NCI-H748 treated with DMSO at 0.1 percent for 48 hours (cell line): ENCODE data around the gene TTC9C.
A peak's percentile ranks its signal among the peaks of the same experiment; 100 is the strongest.
"Not testable (repeated sequence)": the region's sequence is repeated elsewhere in the genome, so short reads cannot be mapped to it uniquely, and the experiment has no call there.

ENCODE experiments used
- DNase-seq: peaks from one replicate; lab custom pipeline; 2025; lab: John Stamatoyannopoulos, UW

The TTC9C gene

DNA sequence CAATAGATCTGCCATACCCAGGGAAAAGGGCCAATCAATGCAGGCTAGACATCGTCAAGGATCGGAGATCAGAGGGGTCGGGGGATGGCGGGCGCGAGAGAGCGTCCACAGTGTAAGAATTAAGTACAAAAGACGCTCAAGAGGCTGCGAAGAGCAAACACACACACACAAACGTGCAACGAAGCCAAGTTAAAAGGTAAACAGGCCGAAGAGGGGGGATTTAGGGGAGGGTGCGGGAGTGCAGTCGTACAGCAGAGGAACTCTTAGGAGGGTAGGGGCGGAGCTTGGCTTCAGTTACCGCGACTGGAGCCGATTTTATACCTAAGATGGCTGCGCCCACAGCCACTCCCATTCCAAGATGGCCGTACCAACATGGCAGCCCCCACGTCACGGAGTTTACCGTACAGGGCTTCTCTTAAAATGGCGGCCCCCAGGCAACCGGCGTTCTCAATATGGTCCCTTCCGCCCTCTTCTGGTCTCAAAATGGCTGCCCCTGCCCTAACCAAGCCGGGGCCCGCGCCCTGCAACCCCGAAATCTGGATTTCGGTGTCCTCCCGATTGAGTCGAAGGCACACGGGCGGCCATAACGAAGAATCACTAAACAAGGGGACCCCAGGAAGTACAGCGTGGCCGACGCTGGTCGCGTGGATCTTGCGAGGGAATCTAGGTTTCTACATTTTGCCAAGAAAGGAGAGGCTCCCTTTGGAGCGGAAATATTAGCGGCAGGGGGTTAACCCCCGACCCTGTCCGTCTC lies 18.9 kb upstream of the TTC9C start:
- DNase-seq, result peak; percentile 97

DNA sequence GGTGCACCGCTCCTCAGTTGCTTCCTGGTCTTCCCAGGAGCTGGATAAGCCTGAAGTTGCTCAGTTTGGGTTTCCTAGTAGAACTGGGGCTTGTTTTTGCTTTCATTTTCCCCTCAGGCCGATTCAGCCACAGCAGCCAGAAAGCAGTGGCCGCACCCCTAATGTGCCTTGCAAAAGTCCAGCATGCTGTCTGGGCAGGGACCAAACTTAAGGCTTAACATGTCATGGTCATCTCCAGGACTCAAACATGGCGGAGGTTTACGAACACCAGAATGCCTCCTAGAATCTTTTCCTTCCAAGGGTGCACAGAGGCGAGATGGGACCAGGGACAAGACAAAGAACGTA lies 18.3 kb upstream of the TTC9C start:
- no peak for DNase-seq

DNA sequence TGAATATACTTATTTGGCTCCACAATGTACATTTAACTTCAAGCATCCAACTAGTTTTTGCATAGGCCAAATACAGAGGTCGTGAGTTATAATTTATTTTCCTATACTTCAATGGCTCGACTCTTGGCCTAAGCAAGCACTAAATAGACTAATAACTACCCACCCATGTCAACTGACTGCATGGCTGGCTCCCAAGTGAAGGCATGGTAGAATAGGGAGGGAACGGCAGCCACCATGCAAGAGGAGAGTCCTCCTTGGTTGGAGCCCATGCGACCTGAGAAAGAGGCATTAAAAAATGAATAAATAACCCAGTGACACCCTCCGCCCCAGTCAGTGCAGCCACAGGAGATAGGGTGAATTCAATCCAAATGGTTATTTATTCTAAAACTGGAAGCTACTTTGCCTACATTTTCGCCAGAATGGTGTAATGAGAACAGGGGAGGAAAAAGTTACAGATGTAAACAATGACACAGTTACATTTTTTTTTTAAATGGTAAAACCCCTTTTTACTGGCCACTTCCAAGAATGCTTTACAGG lies 15.9 kb upstream of the TTC9C start:
- DNase-seq, result no peak

GRCh38 chr11:62712861-62713260 lies 15.4 kb upstream of the TTC9C start:
- DNase-seq, result no peak

DNA sequence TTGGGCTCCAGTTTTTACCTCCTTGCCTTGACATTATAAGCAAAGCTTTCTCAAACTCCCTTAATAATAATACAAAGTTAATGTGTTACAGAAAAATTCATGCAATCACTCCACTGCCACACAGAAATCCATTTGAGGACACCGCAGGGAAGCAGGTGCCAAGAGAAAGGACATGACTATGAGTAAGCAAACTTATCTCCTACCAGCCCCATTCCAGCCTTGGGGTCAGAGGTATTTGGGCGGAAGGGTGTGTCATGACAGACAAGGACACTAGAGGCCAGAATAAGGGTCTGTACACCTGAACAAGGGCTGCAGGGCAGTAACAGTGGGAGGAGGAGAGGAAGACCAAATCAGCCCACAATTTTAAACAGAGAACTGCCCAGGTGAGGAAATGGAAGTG lies 14.9 kb upstream of the TTC9C start:
- DNase-seq, result no peak

GRCh38 chr11:62715150-62716130 lies 12.8 kb upstream of the TTC9C start:
- DNase-seq, result no peak

- DNase-seq, result no peak
These were observed 12.1 kb upstream of the TTC9C start for GRCh38 chr11:62716206-62716605.

DNA sequence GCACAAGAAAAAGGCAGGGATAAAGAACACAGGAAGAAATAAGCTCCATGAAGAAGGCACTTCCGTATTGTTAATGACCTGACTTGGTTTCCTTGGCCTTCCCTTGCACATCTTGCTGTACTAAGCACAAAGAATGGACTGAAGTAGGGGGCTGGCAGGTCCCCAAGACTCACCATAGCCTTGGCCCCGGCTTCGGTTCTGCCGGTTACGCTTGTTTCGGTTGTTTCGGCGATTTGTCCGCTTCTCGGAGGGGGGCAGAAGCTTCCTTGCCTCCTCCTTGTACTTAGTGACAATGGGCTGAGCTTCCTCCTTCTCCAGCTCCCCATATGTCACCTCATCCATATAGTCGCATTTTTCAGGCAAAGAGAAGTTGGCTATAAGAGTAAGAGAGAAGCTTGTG lies 11.5 kb upstream of the TTC9C start:
- no peak for DNase-seq

DNA sequence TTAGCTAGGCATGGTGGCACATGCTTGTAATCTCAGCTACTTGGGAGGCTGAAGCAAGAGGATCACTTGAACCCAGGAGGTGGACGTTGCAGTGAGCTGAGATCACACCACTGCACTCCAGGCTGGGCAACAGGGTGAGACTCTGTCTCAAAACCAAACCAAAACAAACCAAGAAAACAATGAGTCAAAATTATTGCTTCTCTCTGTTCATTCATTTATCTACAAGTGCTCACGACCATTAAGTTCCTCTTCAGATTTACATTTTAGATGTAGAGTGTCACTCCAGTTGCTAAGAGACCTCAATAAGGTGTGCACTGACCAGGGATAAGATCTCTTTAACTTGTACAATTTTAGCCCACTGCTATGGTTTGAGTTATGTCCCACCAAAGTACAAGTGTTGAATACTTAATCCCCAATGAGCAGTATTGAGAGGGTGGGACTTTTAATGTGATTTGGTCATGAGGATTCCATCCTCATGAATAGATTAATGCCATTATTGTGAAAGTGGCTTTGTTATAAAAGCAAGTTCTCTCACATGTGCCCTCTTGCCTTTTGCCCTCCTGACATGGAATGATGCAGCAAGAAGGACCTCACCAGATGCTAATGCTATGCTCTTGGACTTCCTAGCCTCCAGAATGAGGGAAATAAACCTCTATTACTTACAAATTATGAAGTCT lies 8.8 kb upstream of the TTC9C start:
- DNase-seq, result no peak

- DNase-seq, result no peak
These were observed 6.3 kb upstream of the TTC9C start for GRCh38 chr11:62721994-62722393.

DNA sequence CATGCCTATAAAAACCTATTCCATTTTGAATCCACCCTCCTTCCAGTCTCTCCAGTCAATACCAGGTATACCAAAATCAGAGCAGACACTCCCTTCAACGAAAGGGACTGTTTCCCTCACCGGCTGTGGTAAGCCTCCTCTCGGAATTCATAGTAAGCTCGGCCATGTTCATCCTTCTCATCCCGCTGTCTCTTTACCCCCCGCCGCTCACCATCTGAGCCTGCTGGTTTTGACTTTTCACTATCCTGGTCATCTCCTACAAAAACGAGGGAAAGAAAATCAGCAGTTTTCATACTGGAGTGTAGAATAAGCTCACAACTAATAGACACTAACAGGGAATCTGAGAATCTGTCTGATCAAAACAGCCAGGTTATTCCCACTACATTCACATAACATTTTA lies 4.1 kb upstream of the TTC9C start:
- no peak for DNase-seq

DNA sequence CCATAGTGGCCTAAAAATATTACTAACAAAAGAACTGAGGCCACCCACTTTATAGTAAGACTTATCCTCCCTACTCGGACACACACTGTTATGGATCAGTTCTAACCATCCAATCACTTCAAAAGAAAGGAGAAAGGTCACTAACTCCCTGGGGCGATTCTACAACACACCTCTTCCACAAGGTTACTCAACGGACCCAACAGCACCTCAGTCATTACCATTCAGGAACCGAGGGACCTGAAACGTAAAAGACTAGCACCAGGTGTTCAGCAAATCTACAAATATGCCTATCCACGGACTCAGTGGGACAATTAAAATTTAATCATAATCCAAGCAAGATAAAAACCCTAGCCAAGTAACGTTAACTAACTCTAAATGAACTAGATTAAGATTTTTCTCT lies 2.6 kb upstream of the TTC9C start:
- no peak for DNase-seq

DNA sequence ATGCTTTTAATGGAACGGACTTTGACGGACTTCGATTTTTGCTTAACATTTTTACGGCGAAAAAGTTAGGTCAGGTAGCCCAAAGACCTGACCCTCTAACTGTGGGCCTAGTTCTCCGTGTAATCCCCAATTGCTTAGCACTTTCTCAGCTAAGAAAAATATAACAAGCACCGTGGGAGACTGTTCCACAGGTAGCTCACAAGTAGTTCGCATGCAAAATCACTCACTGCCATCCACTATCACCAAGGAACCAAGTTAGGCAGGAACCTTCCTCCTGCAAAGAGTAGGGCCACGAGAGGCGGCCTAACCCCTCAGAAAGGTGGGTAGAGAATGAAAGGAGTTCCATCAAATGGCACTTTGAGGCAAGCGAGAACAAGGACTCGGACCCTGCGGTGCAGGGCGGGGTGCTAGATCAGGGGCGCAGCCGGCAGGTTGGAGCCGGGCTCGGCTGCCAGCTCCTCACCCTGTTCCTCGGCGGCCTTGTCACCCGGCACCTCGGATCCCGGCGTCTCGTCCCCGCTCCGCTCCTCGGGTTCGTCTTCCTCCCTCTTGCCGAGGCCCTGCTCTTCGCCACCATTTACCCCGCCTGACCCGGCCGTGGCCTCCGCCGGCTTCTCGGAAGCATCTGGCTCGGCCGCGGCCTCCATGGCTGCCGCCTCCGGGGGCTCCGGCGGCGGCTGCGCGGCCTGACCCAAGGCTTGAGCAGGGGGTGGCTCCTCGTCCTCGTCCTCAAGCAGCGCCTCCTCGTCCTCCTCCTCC lies 2.0 kb upstream of the TTC9C start:
- DNase-seq, result no peak

DNA sequence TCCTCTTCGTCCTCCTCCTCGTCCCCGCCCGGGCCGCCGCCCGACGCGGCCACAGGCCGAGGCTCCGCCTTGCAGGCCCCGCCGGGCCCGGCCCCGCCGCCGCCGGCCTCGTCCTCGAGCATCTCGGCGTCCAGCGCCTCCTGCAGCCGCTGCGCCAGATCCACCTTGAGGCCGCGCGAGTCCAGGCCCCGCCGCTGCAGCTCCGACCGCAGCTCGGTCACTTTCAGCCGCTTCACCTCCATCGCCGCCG lies 1.4 kb upstream of the TTC9C start:
- DNase-seq, result no peak

GRCh38 chr11:62727165-62727871 lies 968 bp upstream of the TTC9C start, which contains the start of gene HNRNPUL2:
Gene HNRNPUL2, minus strand, starts transcription at chr11:62727457. Its CDS starts 301 bp downstream, at chr11:62727156.
- DNase-seq, result peak; percentile 98

- peak; percentile 97 for DNase-seq
These were observed 465 bp upstream of the TTC9C start for GRCh38 chr11:62727872-62728170.

DNA sequence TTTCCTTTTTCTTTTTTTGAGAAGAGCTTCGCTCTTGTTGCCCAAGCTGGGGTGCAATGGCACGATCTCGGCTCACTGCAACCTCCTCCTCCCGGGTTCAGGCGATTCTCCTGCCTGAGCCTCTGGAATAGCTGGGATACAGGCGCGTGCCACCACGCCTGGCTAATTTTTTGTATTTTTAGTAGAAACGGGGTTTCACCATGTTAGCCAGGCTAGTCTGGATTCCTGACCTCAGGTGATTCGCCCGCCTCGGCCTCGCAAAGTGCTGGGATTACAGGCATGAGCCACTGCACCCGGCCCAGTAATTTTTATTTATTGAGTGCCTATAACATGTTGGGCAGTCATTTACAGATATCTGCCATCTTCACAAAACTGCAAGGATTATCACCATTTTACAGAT lies 1.8 kb downstream of the TTC9C start:
- DNase-seq, result not testable (repeated sequence)

GRCh38 chr11:62732830-62733229 lies 4.5 kb downstream of the TTC9C start:
- DNase-seq, result no peak

DNA sequence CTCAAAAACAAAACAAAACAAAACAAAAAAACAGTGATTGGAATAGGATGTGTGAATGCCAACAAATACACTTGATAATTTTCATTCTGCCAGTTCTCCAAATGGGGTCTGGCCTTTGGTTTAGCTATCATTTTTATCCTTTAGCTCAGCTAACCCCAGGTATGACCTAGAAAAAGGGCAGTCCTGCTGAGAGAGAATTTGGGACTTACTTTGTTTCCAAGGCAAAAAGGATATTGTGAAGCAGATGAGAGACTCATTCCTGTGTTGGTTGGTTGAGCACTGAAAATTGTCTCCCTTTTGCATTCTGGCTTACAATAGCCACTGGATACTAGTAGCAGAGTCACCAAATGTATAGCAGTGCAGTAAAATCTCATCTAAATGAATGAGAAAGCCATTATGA lies 8.9 kb downstream of the TTC9C start:
- DNase-seq, result no peak

GRCh38 chr11:62747475-62748160 lies 19.3 kb downstream of the TTC9C start:
- DNase-seq, result no peak

DNA sequence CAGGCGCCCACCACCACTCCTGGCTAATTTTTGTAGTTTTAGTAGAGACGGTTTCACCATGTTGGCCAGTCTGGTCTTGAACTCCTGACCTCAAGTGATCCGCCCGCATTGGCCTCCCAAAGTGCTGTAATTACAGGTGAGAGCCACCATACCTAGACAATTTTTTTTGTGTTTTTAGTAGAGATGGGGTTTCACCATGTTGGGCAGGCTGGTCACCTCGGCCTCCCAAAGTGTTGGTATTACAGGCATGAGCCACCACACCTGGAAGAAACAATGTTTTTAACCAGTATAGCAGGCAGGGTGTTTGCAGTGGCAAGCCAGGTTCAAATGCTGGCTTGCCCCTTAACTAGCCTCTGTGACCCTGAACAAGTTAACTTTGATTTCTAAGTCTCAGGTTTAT lies 21.6 kb downstream of the TTC9C start:
- DNase-seq, result not testable (repeated sequence)
